Fibroblast of skin of back (primary cell): Measurements from ENCODE around the gene ZNF407.
A peak's percentile ranks its signal among the peaks of the same experiment; 100 is the strongest.

Experiments
- DNase-seq: peaks from one replicate; pipeline ENCODE4 v3.0.0-alpha.2; 2013

ZNF407 gene

GRCh38 chr18:74589021-74589420, 8.6 kb upstream of the ZNF407 start:
- no peak for DNase-seq

- DNase-seq = no peak
Measured at GRCh38 chr18:74589811-74590210, 7.9 kb upstream of the ZNF407 start.

GRCh38 chr18:74590671-74591070, 7.0 kb upstream of the ZNF407 start:
- DNase-seq = no peak

- no peak for DNase-seq
Measured at GRCh38 chr18:74595431-74595830, 2.2 kb upstream of the ZNF407 start.

- DNase-seq = peak; percentile 82
Measured at GRCh38 chr18:74597034-74597661, 522 bp upstream of the ZNF407 start.

GRCh38 chr18:74598350-74599001, 806 bp downstream of the ZNF407 start:
- peak; percentile 45 for DNase-seq

GRCh38 chr18:74604361-74604760, 6.7 kb downstream of the ZNF407 start:
- DNase-seq = peak; percentile 39

GRCh38 chr18:74604774-74605173, 7.1 kb downstream of the ZNF407 start:
- peak; percentile 78 for DNase-seq

GRCh38 chr18:74608681-74609080, 11.0 kb downstream of the ZNF407 start:
- DNase-seq = no peak

GRCh38 chr18:74609535-74609934, 11.9 kb downstream of the ZNF407 start:
- DNase-seq = peak; percentile 25

GRCh38 chr18:74610051-74610615, 12.5 kb downstream of the ZNF407 start:
- DNase-seq = no peak

- peak; percentile 23 for DNase-seq
Measured at GRCh38 chr18:74610860-74611259, 13.2 kb downstream of the ZNF407 start.

- no peak for DNase-seq
Measured at GRCh38 chr18:74611765-74612164, 14.1 kb downstream of the ZNF407 start.

GRCh38 chr18:74613381-74613780, 15.7 kb downstream of the ZNF407 start:
- no peak for DNase-seq

GRCh38 chr18:74616494-74616893, 18.8 kb downstream of the ZNF407 start:
- DNase-seq = no peak

GRCh38 chr18:74617486-74617885, 19.8 kb downstream of the ZNF407 start:
- no peak for DNase-seq

- no peak for DNase-seq
Measured at GRCh38 chr18:74622072-74622471, 24.4 kb downstream of the ZNF407 start.

GRCh38 chr18:74623047-74623816, 25.6 kb downstream of the ZNF407 start:
- peak; percentile 21 for DNase-seq

- no peak for DNase-seq
Measured at GRCh38 chr18:74624466-74624865, 26.8 kb downstream of the ZNF407 start.

- peak; percentile 53 for DNase-seq
Measured at GRCh38 chr18:74625157-74625556, 27.5 kb downstream of the ZNF407 start.

GRCh38 chr18:74626049-74626874, 28.6 kb downstream of the ZNF407 start:
- no peak for DNase-seq

- DNase-seq = no peak
Measured at GRCh38 chr18:74630804-74631203, 33.1 kb downstream of the ZNF407 start.
